Measurements from ENCODE around the gene HPCAL1. TPM values are rescaled to one million over a fixed set of nuclear protein-coding genes. Genes with fewer than 3 reads are reported as not detected.

The HPCAL1 gene
- total RNA-seq, 4 donors from 2014 or later, result 18.6 to 59.5 (median 37.1) TPM

GRCh38 chr2:10415048-10415447 is 112.3 kb downstream of the HPCAL1 start:
- TF ChIP-seq CTCF (IDR thresholded peaks at IDR 0.05; ENCODE audit: low read depth), result no peak

- TF ChIP-seq CTCF (IDR thresholded peaks at IDR 0.05; ENCODE audit: low read depth), result no peak
Measured at GRCh38 chr2:10415640-10416039, 112.9 kb downstream of the HPCAL1 start.

GRCh38 chr2:10417551-10418335 is 115.0 kb downstream of the HPCAL1 start:
- TF ChIP-seq CTCF (IDR thresholded peaks at IDR 0.05; ENCODE audit: low read depth), result no peak

DNA sequence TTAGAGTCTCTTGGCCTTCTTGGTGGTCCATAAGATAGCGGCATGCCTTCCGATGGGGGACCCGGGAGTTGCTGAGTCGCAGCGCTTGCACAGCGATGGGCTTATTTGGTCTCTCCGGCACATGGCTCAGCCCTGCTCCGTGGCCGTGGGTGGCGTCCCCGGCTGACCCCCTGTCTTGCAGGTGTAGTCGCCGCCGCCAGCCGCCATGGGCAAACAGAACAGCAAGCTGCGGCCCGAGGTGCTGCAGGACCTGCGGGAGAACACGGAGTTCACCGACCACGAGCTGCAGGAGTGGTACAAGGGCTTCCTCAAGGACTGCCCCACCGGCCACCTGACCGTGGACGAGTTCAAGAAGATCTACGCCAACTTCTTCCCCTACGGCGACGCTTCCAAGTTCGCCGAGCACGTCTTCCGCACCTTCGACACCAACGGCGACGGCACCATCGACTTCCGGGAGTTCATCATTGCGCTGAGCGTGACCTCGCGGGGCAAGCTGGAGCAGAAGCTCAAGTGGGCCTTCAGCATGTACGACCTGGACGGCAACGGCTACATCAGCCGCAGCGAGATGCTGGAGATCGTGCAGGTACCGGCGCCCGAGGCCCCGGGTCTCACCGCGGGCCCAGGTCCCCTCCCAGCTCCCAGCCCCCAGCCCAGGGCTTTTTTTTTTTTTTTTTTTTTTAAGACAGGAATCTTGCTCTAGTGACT is 117.0 kb downstream of the HPCAL1 start:
- no peak for TF ChIP-seq CTCF (IDR thresholded peaks at IDR 0.05; ENCODE audit: low read depth)

DNA sequence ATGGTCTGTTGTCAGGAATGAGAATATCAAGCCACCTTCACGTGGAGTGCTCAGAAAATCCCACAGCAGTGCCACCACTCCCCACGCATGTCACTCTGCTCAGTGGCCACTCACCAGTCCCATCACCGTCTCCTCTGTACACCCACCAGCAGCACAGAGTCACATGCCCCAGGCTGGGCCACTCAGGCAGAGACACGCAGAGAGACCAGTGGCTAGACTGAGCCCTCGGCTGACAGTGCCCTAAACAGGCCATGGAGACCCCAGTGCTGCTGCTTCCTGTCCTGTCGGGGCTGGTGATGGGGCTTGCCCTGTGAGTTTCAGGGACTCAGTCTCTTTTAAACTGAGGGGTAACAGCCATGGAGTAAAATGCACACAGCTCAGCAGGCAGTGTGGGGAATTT is 119.5 kb downstream of the HPCAL1 start:
- TF ChIP-seq CTCF (IDR thresholded peaks at IDR 0.05; ENCODE audit: low read depth), result no peak

GRCh38 chr2:10422732-10423399 is 120.2 kb downstream of the HPCAL1 start:
- no peak for TF ChIP-seq CTCF (IDR thresholded peaks at IDR 0.05; ENCODE audit: low read depth)

DNA sequence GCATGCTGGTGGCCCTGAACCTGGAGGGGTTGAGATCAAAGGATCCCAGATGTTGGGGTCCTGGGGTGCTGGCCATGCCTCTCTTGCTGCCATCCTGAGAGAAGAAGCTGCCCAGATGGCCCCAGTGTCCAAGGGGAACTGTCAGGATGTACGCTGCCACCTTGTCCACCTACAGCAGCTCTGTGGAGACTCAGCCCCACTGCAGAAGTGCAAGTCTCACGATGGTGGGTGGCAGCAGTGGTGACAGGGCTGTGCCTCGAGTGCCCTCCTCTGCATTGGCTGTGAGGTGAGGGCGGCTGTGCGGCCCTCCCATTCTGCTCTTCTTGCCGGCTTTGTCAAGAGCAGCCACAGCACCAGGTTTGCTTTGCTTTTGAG is 120.7 kb downstream of the HPCAL1 start:
- no peak for TF ChIP-seq CTCF (IDR thresholded peaks at IDR 0.05; ENCODE audit: low read depth)

All from subcutaneous adipose tissue (tissue), 4 donors.